ENCODE data around the gene KLHL29. TPM values are rescaled to one million over a fixed set of nuclear protein-coding genes. Genes with fewer than 3 reads are reported as not detected.

The KLHL29 gene
- polyA plus RNA-seq, 1 of the 3 experiments (the other 2 are of a cell fraction), result 4.6 TPM

DNA sequence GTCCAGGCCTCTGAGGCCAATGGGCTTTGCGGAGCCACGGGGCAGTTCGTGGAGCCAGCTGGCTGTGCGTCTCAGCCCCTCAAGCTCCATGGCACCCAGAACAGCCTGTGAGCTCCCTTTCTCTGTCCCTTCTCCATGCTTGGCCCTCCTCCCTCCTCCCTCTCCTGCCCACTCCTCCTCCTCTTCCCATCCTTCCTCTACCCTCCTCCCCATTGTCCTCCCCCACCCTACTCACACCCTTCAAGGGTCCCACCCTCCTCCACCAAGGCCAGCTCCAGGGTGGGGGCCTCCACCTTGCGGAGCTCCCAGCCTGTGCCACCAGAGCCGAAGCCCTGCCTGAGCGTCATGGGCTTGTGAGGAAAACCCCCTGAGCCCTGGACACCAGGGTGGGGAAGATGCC is 273.0 kb downstream of the KLHL29 start:
- ChIA-PET POLR2A (interaction anchor here (0.6 kb wide), 1 partner anchor 8 kb away, joined by 4 read pairs; no protein-coding TSS in a partner anchor), CTCF (interaction anchor here (1.0 to 1.1 kb wide), 2 partner anchors 9 to 22 kb away, joined by 4 to 7 read pairs; no protein-coding TSS in a partner anchor)
- H2AFZ ChIP-seq (ENCODE audit: low read depth), result no peak overlapping the region
- H3K4me2 ChIP-seq, result no peak overlapping the region
- no peaks in the 10 kb centered on the region for H4K20me1 ChIP-seq (ENCODE audit: insufficient read depth)
- H3K79me2 ChIP-seq (ENCODE audit: insufficient read depth), result no peaks in the 10 kb centered on the region
- no peaks in the 10 kb centered on the region for H3K9me3 ChIP-seq
- DNase-seq, result no peak
- H3K9me2 ChIP-seq, result no peaks in the 10 kb centered on the region
- 81% methylated on average over 7 of the region's 7 CpGs for WGBS (ENCODE audit: low lambda C conversion rate)
- H3K27me3 ChIP-seq (ENCODE audit: insufficient read depth), result no peaks in the 10 kb centered on the region
- no peaks in the 10 kb centered on the region for H3K36me3 ChIP-seq (replicated peaks in 1 of 2; ENCODE audit: control insufficient read depth in 1 of 2, insufficient read depth in 2 of 2, low read length in 1 of 2)
- TF ChIP-seq GABPA (IDR thresholded peaks at IDR 0.05; ENCODE audit: low read depth), result no peak
- no peak for TF ChIP-seq SMC3 (IDR thresholded peaks at IDR 0.05; ENCODE audit: low read depth, low read length)
- TF ChIP-seq SIN3A (IDR thresholded peaks at IDR 0.05; ENCODE audit: borderline replicate concordance, low read depth, low read length), result no peak
- TF ChIP-seq, protein P1, sequence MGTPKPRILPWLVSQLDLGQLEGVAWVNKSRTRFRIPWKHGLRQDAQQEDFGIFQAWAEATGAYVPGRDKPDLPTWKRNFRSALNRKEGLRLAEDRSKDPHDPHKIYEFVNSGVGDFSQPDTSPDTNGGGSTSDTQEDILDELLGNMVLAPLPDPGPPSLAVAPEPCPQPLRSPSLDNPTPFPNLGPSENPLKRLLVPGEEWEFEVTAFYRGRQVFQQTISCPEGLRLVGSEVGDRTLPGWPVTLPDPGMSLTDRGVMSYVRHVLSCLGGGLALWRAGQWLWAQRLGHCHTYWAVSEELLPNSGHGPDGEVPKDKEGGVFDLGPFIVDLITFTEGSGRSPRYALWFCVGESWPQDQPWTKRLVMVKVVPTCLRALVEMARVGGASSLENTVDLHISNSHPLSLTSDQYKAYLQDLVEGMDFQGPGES (IDR thresholded peaks at IDR 0.05; ENCODE audit: low read depth, low read length), result no peak
- H3F3A ChIP-seq (replicated peaks; ENCODE audit: insufficient read depth), result no peaks in the 10 kb centered on the region
- no peak overlapping the region for H3K27ac ChIP-seq (ENCODE audit: low read depth in 2 of 2, low read length in 1 of 2)
- no peak overlapping the region for H3K9ac ChIP-seq
- no peak overlapping the region for H3K4me3 ChIP-seq (ENCODE audit: low read depth in 2 of 2, low read length in 1 of 2)
- peaks cover 0 to 7% of the 10 kb centered on the region in 2 experiments; a peak in 1 of 4 replicates for H3K4me1 ChIP-seq (ENCODE audit: control insufficient read depth in 1 of 2, insufficient read depth in 2 of 2, low read depth in 1 of 2, low read length in 1 of 2)

DNA sequence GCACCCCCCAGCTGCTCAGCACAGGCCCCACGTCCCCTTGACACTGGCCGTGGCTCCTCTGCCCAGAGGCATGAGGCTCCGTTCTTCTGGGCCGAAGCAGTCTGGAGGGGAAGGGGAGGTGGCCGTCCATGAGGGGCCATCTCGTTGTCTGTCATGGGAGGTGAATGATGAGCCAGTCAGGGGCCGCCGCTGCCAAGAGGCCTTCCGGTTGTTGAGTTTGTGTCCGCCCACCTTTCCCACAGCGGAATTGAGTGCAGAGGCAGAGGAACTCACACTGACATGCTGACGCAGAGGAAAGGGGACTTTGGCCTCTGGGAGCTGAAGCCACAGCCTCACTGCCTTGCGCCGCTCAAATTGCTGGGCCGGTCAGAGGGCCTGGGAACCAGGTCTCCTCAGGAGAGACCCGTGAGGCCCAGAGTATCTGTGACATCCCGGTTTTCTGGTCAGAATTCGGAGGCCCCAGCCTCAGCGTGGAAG is 273.5 kb downstream of the KLHL29 start:
- no peak for DNase-seq
- Histone ChIP-seq H3F3A (replicated peaks; ENCODE audit: insufficient read depth) (no peaks in the 10 kb centered on the region), H3K9ac (no peak overlapping the region), H3K9me2 (no peaks in the 10 kb centered on the region), H3K9me3 (no peaks in the 10 kb centered on the region), H3K4me3 (ENCODE audit: low read depth in 2 of 2, low read length in 1 of 2) (no peak overlapping the region), H3K36me3 (replicated peaks in 1 of 2; ENCODE audit: control insufficient read depth in 1 of 2, insufficient read depth in 2 of 2, low read length in 1 of 2) (no peaks in the 10 kb centered on the region), H3K79me2 (ENCODE audit: insufficient read depth) (no peaks in the 10 kb centered on the region), H2AFZ (ENCODE audit: low read depth) (no peak overlapping the region), H3K4me1 (ENCODE audit: control insufficient read depth in 1 of 2, insufficient read depth in 2 of 2, low read depth in 1 of 2, low read length in 1 of 2) (peaks cover 0 to 7% of the 10 kb centered on the region in 2 experiments; a peak in 1 of 4 replicates), H3K27ac (ENCODE audit: low read depth in 2 of 2, low read length in 1 of 2) (no peak overlapping the region), H4K20me1 (ENCODE audit: insufficient read depth) (no peaks in the 10 kb centered on the region), H3K4me2 (no peak overlapping the region), H3K27me3 (ENCODE audit: insufficient read depth) (no peaks in the 10 kb centered on the region)
- TF ChIP-seq, protein P2, sequence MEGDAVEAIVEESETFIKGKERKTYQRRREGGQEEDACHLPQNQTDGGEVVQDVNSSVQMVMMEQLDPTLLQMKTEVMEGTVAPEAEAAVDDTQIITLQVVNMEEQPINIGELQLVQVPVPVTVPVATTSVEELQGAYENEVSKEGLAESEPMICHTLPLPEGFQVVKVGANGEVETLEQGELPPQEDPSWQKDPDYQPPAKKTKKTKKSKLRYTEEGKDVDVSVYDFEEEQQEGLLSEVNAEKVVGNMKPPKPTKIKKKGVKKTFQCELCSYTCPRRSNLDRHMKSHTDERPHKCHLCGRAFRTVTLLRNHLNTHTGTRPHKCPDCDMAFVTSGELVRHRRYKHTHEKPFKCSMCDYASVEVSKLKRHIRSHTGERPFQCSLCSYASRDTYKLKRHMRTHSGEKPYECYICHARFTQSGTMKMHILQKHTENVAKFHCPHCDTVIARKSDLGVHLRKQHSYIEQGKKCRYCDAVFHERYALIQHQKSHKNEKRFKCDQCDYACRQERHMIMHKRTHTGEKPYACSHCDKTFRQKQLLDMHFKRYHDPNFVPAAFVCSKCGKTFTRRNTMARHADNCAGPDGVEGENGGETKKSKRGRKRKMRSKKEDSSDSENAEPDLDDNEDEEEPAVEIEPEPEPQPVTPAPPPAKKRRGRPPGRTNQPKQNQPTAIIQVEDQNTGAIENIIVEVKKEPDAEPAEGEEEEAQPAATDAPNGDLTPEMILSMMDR (IDR thresholded peaks at IDR 0.05), result no peak
- TF ChIP-seq GABPA (IDR thresholded peaks at IDR 0.05; ENCODE audit: low read depth) (no peak), EZH2phosphoT487 (IDR thresholded peaks at IDR 0.05; ENCODE audit: borderline replicate concordance, low read depth) (no peak), NFIC (IDR thresholded peaks at IDR 0.05; ENCODE audit: borderline replicate concordance) (no peak), ELF1 (IDR thresholded peaks at IDR 0.05) (no peak), RAD21 (IDR thresholded peaks at IDR 0.05; ENCODE audit: low read length) (no peak), YY1 (IDR thresholded peaks at IDR 0.05; ENCODE audit: low read depth) (no peak), TEAD4 (IDR thresholded peaks at IDR 0.05; ENCODE audit: borderline replicate concordance, insufficient read depth) (no peak), RCOR1 (IDR thresholded peaks at IDR 0.05; ENCODE audit: low read length) (no peak), POLR2AphosphoS5 (IDR thresholded peaks at IDR 0.05; ENCODE audit: low read depth, low read length) (no peak), FOXJ3 (CRISPR knock-in tag; IDR thresholded peaks at IDR 0.05) (no peak), SMC3 (IDR thresholded peaks at IDR 0.05; ENCODE audit: low read depth, low read length) (no peak), NRF1 (IDR thresholded peaks at IDR 0.05; ENCODE audit: low read depth, low read length) (no peak), MXI1 (IDR thresholded peaks at IDR 0.05; ENCODE audit: low read depth, low read length) (no peak), EP300 (IDR thresholded peaks at IDR 0.05; ENCODE audit: borderline replicate concordance in 1 of 2, low read depth in 1 of 2, low read length in 1 of 2) (no peak), TAF1 (IDR thresholded peaks at IDR 0.05; ENCODE audit: borderline replicate concordance, low read depth, low read length) (no peak)
- TF ChIP-seq, protein P1 (IDR thresholded peaks at IDR 0.05; ENCODE audit: low read depth, low read length), result no peak
- TF ChIP-seq, protein P3, sequence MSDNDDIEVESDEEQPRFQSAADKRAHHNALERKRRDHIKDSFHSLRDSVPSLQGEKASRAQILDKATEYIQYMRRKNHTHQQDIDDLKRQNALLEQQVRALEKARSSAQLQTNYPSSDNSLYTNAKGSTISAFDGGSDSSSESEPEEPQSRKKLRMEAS (IDR thresholded peaks at IDR 0.05; ENCODE audit: low read depth), result no peak
- WGBS (ENCODE audit: low lambda C conversion rate), result 90% methylated on average over 14 of the region's 19 CpGs
- ChIA-PET CTCF (no interaction called here), POLR2A (no interaction called here)

All from SK-N-SH (cell line).